OCI-LY1 (cell line): ENCODE measurements around the gene RNF38.

Source experiments
- H2AFZ ChIP-seq: fragments of 200-600 bp; sonication (generic), shearing (Covaris generic); 2 replicates; pipeline ENCODE4 v1.6.0; 2014; ENCODE audit warnings: antibody characterized with exemption, mild to moderate bottlenecking, low read length
- H3F3A ChIP-seq: fragments of 200-600 bp; sonication (generic), shearing (Covaris generic); 2 replicates; pipeline ENCODE4 v1.6.0; 2014; ENCODE audit warnings: mild to moderate bottlenecking, antibody characterized with exemption, low read length, moderate library complexity; ENCODE audit not compliant: insufficient read depth
- H3K27ac ChIP-seq: fragments of 200-600 bp; sonication (generic); 2 replicates; pipeline ENCODE4 v1.5.1; 2014; ENCODE audit warnings: low read length, mixed run types, mild to moderate bottlenecking, low read depth; ENCODE audit not compliant: poor library complexity, severe bottlenecking
- H3K27me3 ChIP-seq: fragments of 200-600 bp; sonication (generic); 2 replicates; pipeline ENCODE4 v1.6.0; 2014; ENCODE audit warnings: antibody characterized with exemption, mild to moderate bottlenecking, low read length, moderate library complexity; ENCODE audit not compliant: insufficient read depth
- H3K36me3 ChIP-seq: fragments of 200-600 bp; sonication (generic); 2 replicates; pipeline ENCODE4 v1.6.1; 2014; ENCODE audit warnings: mild to moderate bottlenecking, antibody characterized with exemption, low read length, moderate library complexity, mixed read lengths; ENCODE audit not compliant: insufficient read depth
- H3K4me1 ChIP-seq: fragments of 200-600 bp; sonication (generic); 2 replicates; pipeline ENCODE4 v1.5.1; 2014; ENCODE audit warnings: mild to moderate bottlenecking, low read length, moderate library complexity; ENCODE audit not compliant: insufficient read depth, severe bottlenecking
- H3K4me2 ChIP-seq: fragments of 200-600 bp; sonication (generic), shearing (Covaris generic); 2 replicates; pipeline ENCODE4 v1.6.1; 2014; ENCODE audit warnings: low read length
- H3K4me3 ChIP-seq: fragments of 200-600 bp; sonication (generic); 2 replicates; pipeline ENCODE4 v1.5.1; 2014; ENCODE audit warnings: low read length, low read depth, mild to moderate bottlenecking, mixed read lengths; ENCODE audit not compliant: poor library complexity, severe bottlenecking
- H3K79me2 ChIP-seq: fragments of 200-600 bp; shearing (Covaris generic); 2 replicates; pipeline ENCODE4 v1.6.1; 2016; ENCODE audit warnings: mixed run types, low read length, mixed read lengths; ENCODE audit not compliant: insufficient read depth
- H3K9ac ChIP-seq: fragments of 200-600 bp; sonication (generic), shearing (Covaris generic); 2 replicates; pipeline ENCODE4 v1.6.1; 2014; ENCODE audit warnings: mild to moderate bottlenecking, low read length, mixed read lengths
- H3K9me2 ChIP-seq: fragments of 200-600 bp; sonication (generic), shearing (Covaris generic); 2 replicates; pipeline ENCODE4 v1.6.1; 2014; ENCODE audit warnings: low read depth, mild to moderate bottlenecking, low read length, mixed read lengths
- H3K9me3 ChIP-seq: fragments of 200-600 bp; shearing (Covaris generic); 2 replicates; pipeline ENCODE4 v1.6.1; 2014; ENCODE audit warnings: low read length, mixed read lengths
- H4K20me1 ChIP-seq: fragments of 200-600 bp; sonication (generic), shearing (Covaris generic); 2 replicates; pipeline ENCODE4 v1.6.0; 2016; ENCODE audit warnings: mild to moderate bottlenecking, low read length; ENCODE audit not compliant: insufficient read depth
- CTCF ChIP-seq: fragments of 200-600 bp; sonication (generic), shearing (Covaris generic); IDR thresholded peaks from 2 replicates; pipeline ENCODE4 v1.5.1; 2017; ENCODE audit warnings: mild to moderate bottlenecking, antibody characterized with exemption, low read length, moderate library complexity, mixed read lengths
- EZH2 ChIP-seq: fragments of 200-600 bp; sonication (generic), shearing (Covaris generic); IDR thresholded peaks from 2 replicates; pipeline ENCODE4 v1.8.0; 2017; ENCODE audit warnings: borderline replicate concordance, mixed run types, mild to moderate bottlenecking, antibody characterized with exemption, low read length, moderate library complexity, mixed read lengths

The RNF38 gene

DNA sequence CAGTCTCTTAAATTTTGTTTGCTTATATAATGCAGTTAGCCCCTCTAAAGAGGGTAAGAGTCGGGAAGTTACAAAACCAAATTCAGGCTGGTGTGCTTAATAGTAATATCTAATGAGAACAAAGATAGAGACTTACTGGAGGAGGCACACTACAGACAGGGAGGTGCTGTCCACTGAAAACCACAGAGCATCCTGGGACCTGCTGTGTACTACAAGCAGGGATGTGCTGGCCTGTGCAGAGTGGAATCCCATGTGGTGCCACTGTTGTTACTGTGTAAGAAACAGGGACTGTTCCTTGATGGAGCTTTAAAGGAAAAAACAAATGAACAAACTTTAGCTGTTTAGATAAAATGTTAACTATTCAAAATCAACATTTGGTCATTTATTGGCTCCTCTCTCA, 42.4 kb downstream of the RNF38 start:
- Histone ChIP-seq H4K20me1 (no peaks in the 10 kb centered on the region), H3K9ac (no peak overlapping the region), H3K9me3 (no peaks in the 10 kb centered on the region), H3F3A (no peaks in the 10 kb centered on the region), H3K79me2 (no peaks in the 10 kb centered on the region), H3K4me3 (no peak overlapping the region), H3K4me1 (no peaks in the 10 kb centered on the region), H3K36me3 (peaks cover 60% of the 10 kb centered on the region), H3K27me3 (no peaks in the 10 kb centered on the region), H2AFZ (no peak overlapping the region), H3K27ac (no peak overlapping the region), H3K4me2 (no peak overlapping the region), H3K9me2 (no peaks in the 10 kb centered on the region)
- TF ChIP-seq CTCF: no peak
- TF ChIP-seq EZH2: no peak

GRCh38 chr9:36346569-36346968, 53.5 kb downstream of the RNF38 start:
- Histone ChIP-seq H3K27me3 (no peaks in the 10 kb centered on the region), H2AFZ (no peak overlapping the region), H4K20me1 (no peaks in the 10 kb centered on the region), H3K4me3 (no peak overlapping the region), H3K9ac (no peak overlapping the region), H3K4me2 (no peak overlapping the region), H3K9me2 (no peaks in the 10 kb centered on the region), H3F3A (no peaks in the 10 kb centered on the region), H3K4me1 (no peaks in the 10 kb centered on the region), H3K36me3 (peaks cover 97% of the 10 kb centered on the region), H3K79me2 (no peaks in the 10 kb centered on the region), H3K9me3 (no peaks in the 10 kb centered on the region), H3K27ac (no peak overlapping the region)
- no peak for TF ChIP-seq CTCF
- no peak for TF ChIP-seq EZH2

DNA sequence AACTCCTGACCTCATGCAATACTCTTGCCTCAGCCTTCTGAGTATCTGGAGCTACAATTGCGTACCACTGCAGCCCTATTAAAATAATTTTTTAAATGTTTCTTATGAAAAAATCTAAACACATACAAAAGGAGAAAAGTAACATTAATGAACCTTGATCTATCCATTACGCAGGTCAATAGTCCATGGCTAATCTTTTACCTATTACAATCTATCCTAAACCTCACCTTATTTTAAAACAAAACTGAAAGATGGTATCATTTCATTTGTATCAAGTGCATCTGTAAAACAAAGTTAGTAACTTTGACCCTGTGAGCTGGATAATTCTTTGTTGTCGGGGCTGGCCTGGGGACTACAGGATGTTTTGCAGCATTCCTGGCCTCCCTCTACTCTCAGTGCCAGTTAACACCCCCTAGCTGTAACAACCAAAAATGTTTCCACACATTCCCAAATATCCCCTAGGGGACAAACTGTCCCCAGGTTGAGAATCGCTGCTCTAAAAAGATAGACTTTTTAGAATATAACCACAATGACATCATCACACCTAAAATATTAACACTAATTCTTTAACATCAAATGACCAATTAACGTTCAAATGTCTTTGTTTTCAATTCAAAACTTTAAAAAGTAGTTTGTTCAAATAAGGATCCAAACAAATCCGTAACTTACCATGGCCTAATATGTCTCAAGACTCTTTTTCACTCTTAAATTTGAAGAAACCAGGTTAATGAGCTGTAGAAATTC, 54.8 kb downstream of the RNF38 start:
- Histone ChIP-seq H3K27me3 (no peaks in the 10 kb centered on the region), H3K79me2 (no peaks in the 10 kb centered on the region), H3K4me1 (no peaks in the 10 kb centered on the region), H4K20me1 (no peaks in the 10 kb centered on the region), H3F3A (no peaks in the 10 kb centered on the region), H2AFZ (no peak overlapping the region), H3K9me2 (no peaks in the 10 kb centered on the region), H3K9ac (no peak overlapping the region), H3K4me2 (no peak overlapping the region), H3K36me3 (peaks cover 97% of the 10 kb centered on the region), H3K27ac (no peak overlapping the region), H3K9me3 (no peaks in the 10 kb centered on the region), H3K4me3 (no peak overlapping the region)
- no peak for TF ChIP-seq CTCF
- no peak for TF ChIP-seq EZH2
